GM21390 (cell line): ENCODE data around the gene CNOT1.
"Not testable (repeated sequence)": the region's sequence is repeated elsewhere in the genome, so short reads cannot be mapped to it uniquely, and the experiment has no call there.

ENCODE experiments used
- ATAC-seq: cut with Tn5 transposase; IDR thresholded peaks from one replicate; pipeline ENCODE4 v1.9.1; 2021; ENCODE audit not compliant: unreplicated experiment

Gene CNOT1

DNA sequence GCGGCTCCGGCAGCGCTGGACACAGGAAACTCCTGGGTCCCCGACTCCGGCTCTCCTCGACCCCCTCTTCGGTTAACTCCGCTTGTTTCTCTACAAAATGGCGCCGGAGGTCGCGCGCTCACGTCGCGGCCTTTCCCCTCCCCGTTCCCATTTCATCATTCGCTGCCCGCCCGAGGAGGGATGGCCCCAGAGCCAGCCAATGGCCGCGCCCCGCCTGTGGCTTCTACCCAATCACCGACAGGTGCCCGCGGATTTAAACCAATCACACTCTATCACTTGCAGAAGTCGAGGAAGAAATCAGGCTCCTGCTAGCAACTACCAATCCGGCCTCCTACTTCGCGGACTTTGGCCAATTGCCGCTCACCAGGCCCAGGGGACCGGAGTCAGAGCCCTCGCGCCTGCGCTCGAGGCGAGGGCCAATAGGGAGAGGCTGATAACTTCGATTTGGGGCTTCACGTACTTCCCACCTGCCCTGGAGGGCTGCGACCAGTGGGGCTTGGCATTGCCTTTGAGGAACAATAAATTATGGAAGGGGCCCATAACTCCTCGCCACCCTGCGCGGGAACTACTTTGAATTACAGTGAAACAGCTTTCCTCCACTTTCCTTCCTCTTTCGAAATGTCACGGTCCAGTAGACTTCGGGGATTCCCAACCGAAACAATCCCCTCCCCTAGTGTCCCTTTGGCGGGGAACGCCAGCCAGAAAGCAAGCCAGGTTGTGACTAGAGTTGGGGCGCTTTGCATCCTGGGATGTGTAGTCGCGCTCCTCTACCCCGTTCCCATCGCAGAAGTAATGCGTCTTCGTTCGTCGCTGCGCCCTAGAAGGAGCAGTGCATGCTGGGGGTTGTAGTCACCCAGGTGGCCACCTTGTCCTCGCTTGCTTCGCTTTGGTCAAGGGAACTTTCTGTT lies at the start of gene CNOT1:
Gene CNOT1, minus strand, starts transcription at position 94 of the 908 bp plus-strand sequence. CDS start 30,489 bp downstream, outside the sequence.
- peak; percentile 83 for ATAC-seq

DNA sequence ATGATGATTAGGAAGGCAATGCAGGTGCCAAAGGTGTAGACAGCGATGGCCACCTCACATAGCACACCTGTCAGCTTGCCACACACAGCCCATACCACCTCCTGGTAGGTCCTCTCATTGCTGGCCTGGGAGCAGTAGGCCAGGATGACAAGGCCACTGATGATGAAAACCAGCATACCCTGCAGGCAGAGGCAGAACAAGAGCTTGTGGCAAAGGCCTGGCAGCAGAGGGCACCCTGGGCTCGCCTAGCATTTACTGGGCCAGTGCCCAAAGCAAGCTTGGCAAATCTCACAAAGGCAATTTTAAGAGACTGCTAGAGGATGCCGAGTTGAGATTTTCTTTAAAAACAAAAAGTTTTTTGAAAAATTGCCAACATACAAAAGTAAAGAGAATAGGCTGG lies 49.1 kb upstream of the CNOT1 start:
- ATAC-seq: no peak

DNA sequence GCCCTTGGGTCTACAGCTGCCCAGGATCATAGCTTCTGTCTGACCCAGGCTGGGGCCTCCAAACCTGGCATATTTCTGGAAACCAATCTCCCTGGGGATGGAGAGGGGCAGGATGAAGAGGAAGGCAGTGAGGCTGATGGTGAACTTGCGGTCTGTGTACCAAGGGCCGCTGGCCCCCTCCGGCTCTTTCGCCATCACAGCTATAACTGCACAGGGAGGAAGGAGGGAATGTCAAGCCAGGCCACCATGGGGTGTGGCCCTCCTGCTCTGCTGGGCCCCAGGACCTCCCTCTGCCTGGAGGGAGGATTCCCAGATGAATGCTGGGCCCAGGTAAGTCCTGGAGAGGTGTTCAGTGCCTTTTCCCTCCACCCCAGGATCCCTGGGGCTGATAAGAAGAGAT lies 48.6 kb upstream of the CNOT1 start:
- no peak for ATAC-seq

DNA sequence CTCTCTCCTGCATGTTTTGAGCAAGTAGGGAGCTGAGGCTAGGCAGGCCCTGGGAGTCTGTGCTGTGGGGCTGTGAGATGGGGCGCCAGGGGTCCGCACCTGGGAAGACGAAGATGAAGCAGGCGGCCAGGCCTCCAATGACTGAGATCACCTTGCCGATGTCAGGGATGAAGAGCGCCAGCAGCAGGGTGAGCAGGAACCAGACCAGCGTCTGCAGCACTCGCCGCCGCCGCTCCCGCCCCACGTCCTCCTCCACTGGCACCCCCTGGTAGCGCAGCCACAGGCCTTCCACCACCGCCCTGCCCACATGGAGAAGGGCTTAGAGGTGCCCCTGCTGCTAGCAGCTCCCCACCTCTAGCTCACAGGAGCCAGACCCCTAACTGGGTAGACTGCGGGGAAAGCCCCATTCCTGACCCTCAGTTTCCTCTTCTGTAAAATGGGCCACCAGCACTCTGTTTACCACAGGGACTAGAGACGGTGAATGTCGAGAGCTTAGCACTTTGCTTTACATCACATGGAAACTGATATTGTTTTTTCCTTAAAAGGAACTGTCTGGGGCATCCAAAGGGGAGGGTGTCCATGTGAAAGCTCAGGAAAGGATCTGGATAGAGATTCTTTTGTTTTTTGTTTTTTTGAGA lies 41.4 kb upstream of the CNOT1 start:
- ATAC-seq: no peak

DNA sequence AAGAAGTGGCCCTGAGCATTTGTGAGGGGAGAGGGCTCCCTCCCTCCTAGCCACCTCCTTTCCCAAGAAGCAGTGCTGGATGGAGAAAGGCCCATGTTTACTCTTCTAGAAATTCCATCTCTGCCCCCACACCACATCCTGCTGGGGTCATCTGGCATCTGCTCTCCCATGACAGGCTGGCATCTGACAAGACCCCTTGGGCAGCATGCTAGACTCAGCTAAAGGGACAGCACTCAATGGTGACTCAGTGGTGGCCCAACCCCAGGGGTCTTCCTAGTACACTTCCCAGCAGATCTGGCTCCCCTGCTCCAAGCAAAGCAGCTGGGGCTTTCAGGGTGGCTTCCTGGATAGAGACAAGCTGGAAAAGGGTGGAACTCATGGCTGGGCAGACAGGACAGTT lies 40.6 kb upstream of the CNOT1 start:
- ATAC-seq: no peak

DNA sequence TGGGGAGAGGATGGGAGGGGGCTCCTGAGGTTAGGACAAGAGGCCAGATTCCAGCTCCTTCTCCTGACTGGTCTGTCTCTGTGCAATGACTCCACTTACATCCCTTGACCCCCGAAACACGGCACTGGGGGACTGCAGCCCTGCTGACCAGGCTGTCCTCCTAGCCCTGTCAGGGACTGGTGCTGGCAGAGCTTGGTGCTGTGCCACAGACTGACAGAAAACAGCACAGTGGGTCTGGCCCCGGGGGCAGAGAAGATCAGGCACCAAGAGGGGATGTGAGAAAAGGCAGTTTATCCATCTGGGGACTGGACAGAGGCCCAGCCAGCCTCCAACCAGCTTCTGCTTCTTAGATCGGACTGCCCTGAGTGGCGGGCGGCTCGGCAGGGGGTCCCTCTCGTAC lies 35.6 kb upstream of the CNOT1 start:
- ATAC-seq: no peak

DNA sequence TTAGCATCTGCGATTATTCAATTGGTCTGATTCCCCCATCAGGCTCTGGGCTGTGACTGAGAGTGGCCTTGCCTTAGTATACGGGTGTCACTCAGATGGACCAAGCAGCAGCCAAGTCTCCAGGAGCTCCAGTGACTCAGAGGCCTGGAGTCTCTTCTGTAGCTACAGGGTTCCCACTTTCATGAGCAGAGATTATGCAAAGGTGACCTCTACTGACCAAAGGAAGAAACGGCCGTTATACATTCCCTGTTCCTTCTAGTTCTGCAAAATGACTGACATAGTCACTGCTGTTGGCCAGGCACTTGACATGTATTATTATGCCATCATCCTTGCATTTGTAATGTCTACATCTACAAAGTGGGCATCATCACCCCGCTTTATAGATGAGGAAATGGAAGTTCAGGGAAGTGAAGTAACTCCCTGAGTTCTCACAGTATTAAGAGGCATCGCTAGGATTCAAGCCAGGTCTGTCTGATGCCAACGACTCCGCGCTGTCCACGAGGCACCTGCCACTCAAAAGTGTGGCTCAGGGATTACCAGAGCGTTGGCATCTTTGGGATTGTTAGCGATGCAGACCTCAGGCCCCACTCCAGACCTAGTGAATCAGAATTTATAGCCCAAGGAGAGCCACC lies 31.7 kb upstream of the CNOT1 start:
- ATAC-seq: peak; percentile 72

DNA sequence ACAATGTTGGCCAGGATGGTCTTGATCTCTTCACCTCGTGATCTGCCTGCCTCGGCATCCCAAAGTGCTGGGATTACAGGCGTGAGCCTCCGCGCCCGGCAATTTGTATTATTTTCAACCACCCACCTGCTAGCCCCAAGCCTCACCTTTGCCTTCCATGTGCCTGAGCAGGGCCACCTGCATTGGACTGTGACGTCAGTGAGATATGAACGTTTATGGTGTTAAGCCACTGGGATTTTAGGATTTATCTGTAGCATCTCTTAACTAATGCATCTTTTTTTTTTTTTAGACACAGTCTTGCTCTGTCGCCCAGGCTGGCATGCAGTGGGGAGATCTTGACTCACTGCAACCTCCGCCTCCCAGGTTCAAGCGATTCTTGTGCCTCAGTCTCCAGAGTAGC lies 30.3 kb upstream of the CNOT1 start:
- not testable (repeated sequence) for ATAC-seq

DNA sequence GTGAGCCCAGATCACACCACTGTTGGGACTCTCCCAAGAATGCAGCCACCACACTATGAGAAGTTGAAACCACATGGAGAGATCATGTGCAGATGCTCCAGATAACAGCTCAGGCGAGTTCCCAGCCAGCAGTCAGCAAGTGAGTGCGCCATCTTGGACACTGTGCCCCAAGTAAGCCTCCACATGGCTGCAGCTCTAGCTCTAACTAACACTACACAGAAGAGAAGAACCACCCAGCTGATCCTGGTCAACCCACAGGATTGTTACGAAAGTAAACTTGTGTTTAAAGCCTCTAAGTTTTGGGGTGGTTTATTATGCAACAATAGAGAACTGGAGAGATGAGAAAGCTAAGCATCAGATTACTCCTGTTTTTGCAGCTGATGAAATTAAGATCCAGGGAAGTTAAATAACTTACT lies 29.2 kb upstream of the CNOT1 start:
- no peak for ATAC-seq

DNA sequence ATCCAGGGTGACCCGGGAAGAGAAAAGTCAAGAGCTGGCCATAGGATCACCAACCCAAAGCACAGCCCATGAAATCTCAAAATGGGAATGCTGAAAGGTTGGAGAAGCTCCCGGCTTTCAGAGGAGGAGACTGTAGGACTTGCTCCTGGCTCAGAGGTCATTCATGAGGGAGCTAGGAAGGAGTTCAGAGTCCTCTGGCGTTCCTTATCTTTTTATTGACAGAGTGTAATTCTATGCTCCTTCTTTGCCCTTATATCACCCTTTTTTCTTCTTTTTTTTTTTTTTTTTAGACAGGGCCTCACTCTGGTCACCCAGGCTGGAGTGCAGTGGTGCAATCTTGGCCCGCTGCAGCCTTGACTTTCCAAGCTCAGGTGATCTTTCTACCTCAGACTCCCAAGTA lies 27.3 kb upstream of the CNOT1 start:
- ATAC-seq: no peak

DNA sequence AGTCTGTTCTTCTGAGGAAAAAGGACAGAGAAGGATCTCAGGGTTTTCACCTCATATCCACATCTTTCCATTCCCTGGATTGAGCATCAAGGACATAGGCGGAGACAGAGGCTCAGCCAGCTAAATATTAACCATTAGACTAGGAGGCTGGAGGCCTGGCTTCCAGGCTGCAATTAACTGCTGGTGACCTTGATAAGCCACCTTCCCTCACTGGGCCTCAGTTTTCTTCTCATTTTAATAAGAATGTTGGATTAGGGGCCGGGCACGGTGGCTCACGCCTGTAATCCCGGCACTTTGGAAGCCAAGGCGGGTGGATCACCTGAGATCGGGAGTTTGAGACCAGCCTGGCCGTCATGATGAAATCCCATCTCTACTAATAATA lies 25.6 kb upstream of the CNOT1 start:
- no peak for ATAC-seq

DNA sequence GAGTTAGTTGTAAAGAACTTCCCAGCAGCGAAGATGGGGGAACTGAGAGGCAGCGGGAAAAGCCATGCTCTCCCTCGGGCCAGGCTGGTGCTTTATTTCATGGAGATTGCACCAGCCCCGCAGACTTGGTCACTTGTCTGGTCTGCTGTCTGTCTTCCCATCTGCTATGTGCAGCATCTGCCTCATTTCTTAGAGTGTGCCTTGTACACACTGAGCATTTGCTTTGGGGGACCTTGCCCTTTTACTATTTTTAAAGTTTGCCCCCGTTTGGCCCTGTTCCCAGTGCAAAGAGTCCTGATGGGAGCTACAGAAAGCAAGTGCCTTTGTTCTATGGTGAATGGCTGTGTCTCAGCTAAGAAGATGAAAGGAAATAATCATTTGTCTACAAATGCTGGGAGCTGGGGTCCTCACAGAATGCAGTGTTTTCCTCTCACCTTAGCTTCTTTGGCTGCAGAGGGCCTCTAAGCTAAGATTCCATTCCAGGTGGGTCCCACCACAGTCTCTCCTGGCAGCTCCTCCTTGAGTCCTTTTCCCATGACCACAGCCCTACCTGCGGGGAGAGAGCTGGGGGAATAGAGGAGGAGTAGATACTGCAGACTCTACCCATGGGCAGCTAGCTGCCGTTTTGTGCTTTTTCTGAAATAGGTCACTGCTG lies 25.1 kb upstream of the CNOT1 start:
- ATAC-seq: no peak

DNA sequence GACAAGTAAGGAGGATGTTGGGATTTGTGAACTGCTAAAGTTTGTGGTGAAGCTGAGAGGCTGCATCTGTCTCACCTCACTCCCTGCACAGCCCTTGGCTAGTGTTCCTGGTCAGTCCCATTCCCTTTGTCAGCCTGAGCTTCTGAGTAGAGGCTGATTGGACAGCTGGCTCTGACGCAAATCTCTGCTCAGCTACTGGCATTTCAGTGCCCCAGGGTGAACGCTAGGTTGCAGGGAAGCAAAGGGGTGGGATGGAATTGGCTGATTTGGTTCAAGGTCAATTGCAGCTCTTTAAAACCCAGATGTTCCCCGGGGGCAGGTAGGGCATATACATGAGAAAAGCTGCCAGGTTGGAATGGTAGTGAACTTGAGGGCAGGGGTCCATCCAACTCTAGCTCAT lies 23.1 kb upstream of the CNOT1 start:
- ATAC-seq: no peak

DNA sequence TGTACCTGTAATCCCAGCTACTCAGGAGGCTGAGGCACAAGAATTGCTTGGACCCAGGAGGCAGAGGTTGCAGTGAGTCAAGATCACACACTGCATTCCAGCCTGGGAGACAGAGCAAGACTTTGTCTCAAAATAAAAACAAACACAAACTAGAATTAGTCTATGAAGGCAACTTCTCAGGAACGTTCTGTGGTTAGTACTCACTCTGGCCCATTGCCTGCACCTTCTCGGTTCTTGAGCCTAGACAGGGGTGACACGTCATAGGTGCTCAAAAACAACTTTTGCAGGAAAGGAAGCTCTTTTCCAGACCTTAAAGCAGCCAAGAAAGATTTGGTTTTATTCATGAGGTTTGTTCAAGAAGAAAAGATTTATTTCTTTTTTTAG lies 22.3 kb upstream of the CNOT1 start:
- ATAC-seq: no peak

DNA sequence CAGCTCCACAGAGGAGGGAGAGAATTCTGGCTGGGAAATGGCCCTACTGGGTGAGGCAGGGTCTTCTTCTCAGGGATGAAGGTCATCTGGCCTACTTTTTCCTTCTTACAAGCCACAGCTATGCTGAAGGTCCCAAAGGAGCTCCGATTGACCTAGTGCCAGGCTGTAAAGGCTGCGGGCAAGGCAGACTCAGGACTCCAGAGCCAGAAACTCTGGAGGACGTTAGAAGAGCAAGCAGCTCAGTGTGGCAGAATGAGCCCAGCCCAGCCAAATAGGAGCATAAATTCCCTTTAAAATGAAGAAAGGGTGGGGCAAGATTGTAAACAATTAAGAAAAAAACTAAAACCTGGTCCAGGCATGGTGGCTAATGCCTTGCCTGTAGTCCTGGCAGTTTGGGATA lies 20.1 kb upstream of the CNOT1 start:
- no peak for ATAC-seq

DNA sequence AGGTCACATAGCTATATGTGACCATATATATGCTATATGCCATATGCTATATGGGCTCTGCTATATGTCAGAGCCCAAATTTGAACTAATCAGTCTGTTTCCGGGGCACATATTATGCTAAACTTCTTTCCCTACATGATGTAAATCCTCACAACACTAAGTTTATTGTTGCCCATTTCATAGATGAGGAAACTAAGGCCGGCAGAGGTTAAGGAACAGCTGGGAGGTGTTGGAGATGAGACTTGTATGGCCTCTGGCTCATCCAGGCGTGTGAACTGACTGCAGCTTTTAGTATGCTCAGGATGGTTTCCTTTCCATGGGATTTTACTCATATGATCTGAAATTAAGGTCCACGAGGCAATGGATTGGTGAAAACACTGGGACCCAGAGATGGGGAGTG lies 17.5 kb upstream of the CNOT1 start:
- ATAC-seq: no peak

DNA sequence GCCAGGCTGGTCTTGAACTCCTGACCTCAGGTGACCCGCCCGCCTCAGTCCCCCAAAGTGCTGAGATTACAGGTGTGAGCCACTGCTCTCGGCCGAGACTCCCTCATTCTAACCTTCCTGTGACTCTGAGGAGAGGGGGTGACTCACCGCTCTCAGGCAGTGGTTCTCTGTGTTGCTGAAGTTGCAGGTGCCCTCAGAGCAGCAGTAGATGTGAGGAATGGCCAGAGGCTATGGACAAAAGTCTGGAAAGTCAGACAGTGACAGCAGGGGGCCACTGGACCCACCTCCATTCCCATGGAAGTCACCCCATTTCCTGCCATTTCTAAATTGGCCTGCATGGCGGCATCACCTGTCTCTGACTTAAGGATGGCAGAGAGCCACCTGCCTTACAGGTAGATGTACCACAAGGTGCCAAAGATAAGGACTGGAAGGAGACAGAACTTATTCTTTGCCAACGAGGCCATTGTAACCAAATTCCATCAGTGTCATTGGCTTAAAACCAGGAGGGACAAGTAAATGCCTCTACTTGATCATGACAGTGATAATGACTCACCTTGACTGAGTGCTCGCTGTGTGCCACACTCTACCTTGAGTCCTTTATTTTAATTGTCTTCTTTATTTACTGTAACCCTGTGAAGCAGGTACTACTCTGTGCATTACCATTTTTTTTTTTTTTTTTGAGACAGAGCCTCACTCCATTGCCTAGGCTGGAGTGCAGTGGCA lies 15.3 kb upstream of the CNOT1 start:
- no peak for ATAC-seq

DNA sequence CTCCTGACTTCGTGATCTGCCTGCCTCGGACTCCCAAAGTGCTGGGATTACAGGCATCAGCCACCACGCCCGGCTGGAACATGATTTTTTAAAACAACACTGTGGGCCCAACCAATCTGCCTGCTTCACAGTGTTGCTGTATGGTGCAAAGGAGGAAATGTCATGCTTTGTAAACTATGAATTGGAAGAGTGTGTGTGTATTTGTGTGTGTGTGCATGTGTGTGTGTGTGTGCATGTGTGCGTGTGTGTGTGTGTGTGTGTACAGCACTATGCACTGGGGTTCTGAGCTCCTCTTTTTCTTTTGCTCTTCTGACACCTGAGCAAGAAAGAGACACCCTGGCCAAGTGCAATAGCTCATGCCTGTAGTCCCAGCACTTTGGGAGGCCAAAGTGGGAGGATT lies 14.5 kb upstream of the CNOT1 start:
- ATAC-seq: no peak

DNA sequence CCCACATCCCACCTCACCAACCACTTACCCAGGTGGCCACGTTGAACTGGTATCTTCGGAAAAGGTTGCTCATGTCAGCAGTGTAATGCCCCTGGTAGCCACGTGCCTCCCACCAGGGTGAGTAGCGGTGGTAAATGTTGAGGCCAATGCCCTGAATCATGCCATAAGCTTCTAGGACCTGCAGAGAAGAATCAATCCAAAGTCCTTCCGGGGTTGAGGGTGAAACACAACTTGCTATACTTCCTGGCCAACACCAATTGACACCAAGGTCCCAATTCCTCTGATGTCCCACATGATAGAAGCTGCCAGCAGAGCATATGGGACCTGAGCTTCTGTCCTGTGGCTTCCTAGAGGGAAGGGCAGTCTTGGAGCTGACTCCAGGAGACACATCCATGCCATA lies 11.3 kb upstream of the CNOT1 start:
- ATAC-seq: no peak

DNA sequence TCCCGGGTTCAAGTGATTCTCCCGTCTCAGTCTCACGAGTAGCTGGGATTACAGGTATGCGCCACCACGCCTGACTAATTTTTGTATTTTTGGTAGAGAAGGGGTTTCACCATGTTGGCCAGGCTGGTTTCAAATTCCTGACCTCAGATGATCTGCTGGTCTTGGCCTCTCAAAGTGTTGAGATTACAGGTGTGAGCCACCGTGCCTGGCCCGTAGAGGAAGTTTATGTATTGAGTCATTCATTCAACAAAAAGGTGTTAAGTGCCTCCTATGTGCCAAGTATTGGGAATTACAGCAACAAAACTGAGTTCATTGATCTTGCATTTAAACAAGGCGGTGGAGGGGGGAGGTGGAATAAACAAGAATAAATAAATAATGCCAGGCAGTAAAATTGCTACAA lies 10.2 kb upstream of the CNOT1 start:
- ATAC-seq: no peak

DNA sequence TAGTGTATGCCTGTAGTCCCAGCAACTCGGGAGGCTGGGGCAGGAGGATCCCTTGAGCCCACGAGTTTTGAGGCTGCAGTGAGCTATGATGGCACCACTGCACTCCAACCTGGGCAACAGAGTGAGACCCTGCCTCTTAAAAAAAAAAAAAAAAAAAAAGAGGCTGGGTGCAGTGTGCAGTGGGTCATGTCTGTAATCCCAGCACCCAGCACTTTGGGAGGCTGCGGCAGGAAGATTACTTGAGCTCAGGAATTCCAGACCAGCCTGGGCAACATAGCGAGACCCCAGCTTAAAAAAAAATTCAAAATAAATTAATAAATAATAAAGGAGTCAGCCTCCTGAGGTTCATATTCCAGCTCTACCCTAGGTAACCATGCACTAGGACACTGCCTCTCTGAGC lies 9.6 kb upstream of the CNOT1 start:
- ATAC-seq: no peak
